Peyer's patch (tissue), 4 donors: ENCODE data around the gene FAM89A.

Experiments
- CTCF ChIP-seq, 6 experiments: fragments of 450-650 bp in 4 of 6; fragments of 200-600 bp in 2 of 6; sonication (generic) in 1 of 6; IDR thresholded peaks; one replicate each; pipeline ENCODE4 v1.5.1; 2017 to 2019; ENCODE audit warnings: antibody characterized with exemption in 6 of 6, mild to moderate bottlenecking in 3 of 6, moderate library complexity in 1 of 6
- POLR2A ChIP-seq, 2 donors: fragments of 450-650 bp; IDR thresholded peaks; one replicate each; pipeline ENCODE4 v1.5.1; 2017; ENCODE audit warnings: antibody characterized with exemption in 2 of 2, mild to moderate bottlenecking in 2 of 2, moderate library complexity in 2 of 2

GRCh38 chr1:231059566-231060193 is 19.6 kb upstream of the FAM89A start:
- TF ChIP-seq CTCF (IDR thresholded peaks at IDR 0.05) (no peak), POLR2A (IDR thresholded peaks at IDR 0.05) (no peak)
